ENCODE data around the gene KLHL22.
"Not testable (repeated sequence)": the region's sequence is repeated elsewhere in the genome, so short reads cannot be mapped to it uniquely, and the experiment has no call there.

KLHL22 gene

GRCh38 chr22:20430720-20431510, 64.7 kb downstream of the KLHL22 start:
- DNase-seq: no peak

GRCh38 chr22:20430101-20430719, 65.4 kb downstream of the KLHL22 start:
- no peak for DNase-seq

- DNase-seq: no peak
Measured at GRCh38 chr22:20429254-20430100, 66.1 kb downstream of the KLHL22 start.

- no peak for DNase-seq
Measured at GRCh38 chr22:20428496-20429253, 66.9 kb downstream of the KLHL22 start.

GRCh38 chr22:20427945-20428417, 67.6 kb downstream of the KLHL22 start:
- DNase-seq: no peak

GRCh38 chr22:20427104-20427944, 68.3 kb downstream of the KLHL22 start:
- no peak for DNase-seq

GRCh38 chr22:20426259-20426615, 69.4 kb downstream of the KLHL22 start:
- DNase-seq: no peak

- no peak for DNase-seq
Measured at GRCh38 chr22:20425566-20426258, 69.9 kb downstream of the KLHL22 start.

GRCh38 chr22:20424932-20425565, 70.5 kb downstream of the KLHL22 start:
- DNase-seq: no peak

GRCh38 chr22:20424568-20424931, 71.0 kb downstream of the KLHL22 start:
- no peak for DNase-seq

- no peak for DNase-seq
Measured at GRCh38 chr22:20423906-20424551, 71.6 kb downstream of the KLHL22 start.

- no peak for DNase-seq
Measured at GRCh38 chr22:20423008-20423905, 72.3 kb downstream of the KLHL22 start.

GRCh38 chr22:20422271-20423007, 73.2 kb downstream of the KLHL22 start:
- DNase-seq: no peak

GRCh38 chr22:20421507-20421874, 74.1 kb downstream of the KLHL22 start:
- DNase-seq: no peak

- no peak for DNase-seq
Measured at GRCh38 chr22:20420157-20420842, 75.3 kb downstream of the KLHL22 start.

GRCh38 chr22:20419664-20419951, 76.0 kb downstream of the KLHL22 start:
- no peak for DNase-seq

- DNase-seq: no peak
Measured at GRCh38 chr22:20418211-20418788, 77.3 kb downstream of the KLHL22 start.

GRCh38 chr22:20415699-20416098, 79.9 kb downstream of the KLHL22 start:
- not testable (repeated sequence) for DNase-seq

Data from NCI-H2107 (cell line).